HL-60 (cell line): ENCODE data around the gene FOXP4.

ENCODE experiments used
- DNase-seq, 2 experiments: peaks; one replicate each; pipeline ENCODE4 v3.0.0-alpha.2; 2010 to 2020; ENCODE audit warnings: low read depth in 1 of 2, low spot score in 1 of 2
- H3K27ac ChIP-seq: fragments of 250-450 bp; sonication (Bioruptor Pico); replicated peaks from 2 replicates; pipeline ENCODE4 v1.5.1; 2020; ENCODE audit warnings: mild to moderate bottlenecking, moderate library complexity
- H3K27me3 ChIP-seq: fragments of 250-450 bp; sonication (Bioruptor Pico); 2 replicates; pipeline ENCODE4 v1.5.1; 2021; ENCODE audit warnings: mild to moderate bottlenecking, moderate library complexity; ENCODE audit not compliant: insufficient read depth, poor library complexity, severe bottlenecking
- H3K4me3 ChIP-seq: replicated peaks from 2 replicates; pipeline ENCODE4 v1.5.1; 2011; ENCODE audit warnings: mild to moderate bottlenecking, control low read depth, low read length; ENCODE audit not compliant: insufficient read depth
- GABPA ChIP-seq: IDR thresholded peaks from 2 replicates; pipeline ENCODE4 v1.6.1; 2012; ENCODE audit warnings: low read depth
- POLR2AphosphoS5 ChIP-seq: IDR thresholded peaks from 2 replicates; pipeline ENCODE4 v1.6.1; 2012; ENCODE audit warnings: low read depth
- SPI1 ChIP-seq: IDR thresholded peaks from 2 replicates; pipeline ENCODE4 v1.6.1; 2012; ENCODE audit warnings: low read depth, mild to moderate bottlenecking, borderline replicate concordance
- TF ChIP-seq, protein P1 (sequence below): IDR thresholded peaks from 2 replicates; pipeline ENCODE4 v1.6.1; 2012; ENCODE audit warnings: low read depth; ENCODE audit not compliant: insufficient replicate concordance
- TF ChIP-seq, protein P2 (sequence below): IDR thresholded peaks from one replicate; pipeline ENCODE4 v1.5.1; 2011; ENCODE audit warnings: low read length, control low read depth, inconsistent platforms; ENCODE audit not compliant: insufficient read depth

The FOXP4 gene

DNA sequence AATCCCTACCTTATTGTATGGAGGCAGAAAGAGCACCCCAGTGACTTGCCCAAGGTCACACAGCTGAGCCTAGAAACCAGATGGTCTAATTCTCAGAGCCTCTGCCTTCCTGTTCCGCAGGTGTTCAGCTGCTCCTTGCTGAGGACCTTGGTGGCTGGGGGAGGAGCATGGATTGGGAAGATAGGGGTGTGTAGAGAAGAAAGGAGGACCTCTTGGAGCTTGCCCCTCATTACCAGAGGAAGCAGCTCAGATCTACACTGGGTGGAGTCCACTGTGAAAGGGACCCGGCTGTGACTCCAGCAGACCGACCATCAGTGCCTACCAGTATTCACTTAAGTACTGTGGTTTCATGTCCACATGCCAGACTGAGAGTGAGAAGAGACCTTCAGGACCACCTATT lies 15.2 kb downstream of the FOXP4 start:
- TF ChIP-seq, protein P1, sequence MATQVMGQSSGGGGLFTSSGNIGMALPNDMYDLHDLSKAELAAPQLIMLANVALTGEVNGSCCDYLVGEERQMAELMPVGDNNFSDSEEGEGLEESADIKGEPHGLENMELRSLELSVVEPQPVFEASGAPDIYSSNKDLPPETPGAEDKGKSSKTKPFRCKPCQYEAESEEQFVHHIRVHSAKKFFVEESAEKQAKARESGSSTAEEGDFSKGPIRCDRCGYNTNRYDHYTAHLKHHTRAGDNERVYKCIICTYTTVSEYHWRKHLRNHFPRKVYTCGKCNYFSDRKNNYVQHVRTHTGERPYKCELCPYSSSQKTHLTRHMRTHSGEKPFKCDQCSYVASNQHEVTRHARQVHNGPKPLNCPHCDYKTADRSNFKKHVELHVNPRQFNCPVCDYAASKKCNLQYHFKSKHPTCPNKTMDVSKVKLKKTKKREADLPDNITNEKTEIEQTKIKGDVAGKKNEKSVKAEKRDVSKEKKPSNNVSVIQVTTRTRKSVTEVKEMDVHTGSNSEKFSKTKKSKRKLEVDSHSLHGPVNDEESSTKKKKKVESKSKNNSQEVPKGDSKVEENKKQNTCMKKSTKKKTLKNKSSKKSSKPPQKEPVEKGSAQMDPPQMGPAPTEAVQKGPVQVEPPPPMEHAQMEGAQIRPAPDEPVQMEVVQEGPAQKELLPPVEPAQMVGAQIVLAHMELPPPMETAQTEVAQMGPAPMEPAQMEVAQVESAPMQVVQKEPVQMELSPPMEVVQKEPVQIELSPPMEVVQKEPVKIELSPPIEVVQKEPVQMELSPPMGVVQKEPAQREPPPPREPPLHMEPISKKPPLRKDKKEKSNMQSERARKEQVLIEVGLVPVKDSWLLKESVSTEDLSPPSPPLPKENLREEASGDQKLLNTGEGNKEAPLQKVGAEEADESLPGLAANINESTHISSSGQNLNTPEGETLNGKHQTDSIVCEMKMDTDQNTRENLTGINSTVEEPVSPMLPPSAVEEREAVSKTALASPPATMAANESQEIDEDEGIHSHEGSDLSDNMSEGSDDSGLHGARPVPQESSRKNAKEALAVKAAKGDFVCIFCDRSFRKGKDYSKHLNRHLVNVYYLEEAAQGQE: no peak
- TF ChIP-seq, protein P2, sequence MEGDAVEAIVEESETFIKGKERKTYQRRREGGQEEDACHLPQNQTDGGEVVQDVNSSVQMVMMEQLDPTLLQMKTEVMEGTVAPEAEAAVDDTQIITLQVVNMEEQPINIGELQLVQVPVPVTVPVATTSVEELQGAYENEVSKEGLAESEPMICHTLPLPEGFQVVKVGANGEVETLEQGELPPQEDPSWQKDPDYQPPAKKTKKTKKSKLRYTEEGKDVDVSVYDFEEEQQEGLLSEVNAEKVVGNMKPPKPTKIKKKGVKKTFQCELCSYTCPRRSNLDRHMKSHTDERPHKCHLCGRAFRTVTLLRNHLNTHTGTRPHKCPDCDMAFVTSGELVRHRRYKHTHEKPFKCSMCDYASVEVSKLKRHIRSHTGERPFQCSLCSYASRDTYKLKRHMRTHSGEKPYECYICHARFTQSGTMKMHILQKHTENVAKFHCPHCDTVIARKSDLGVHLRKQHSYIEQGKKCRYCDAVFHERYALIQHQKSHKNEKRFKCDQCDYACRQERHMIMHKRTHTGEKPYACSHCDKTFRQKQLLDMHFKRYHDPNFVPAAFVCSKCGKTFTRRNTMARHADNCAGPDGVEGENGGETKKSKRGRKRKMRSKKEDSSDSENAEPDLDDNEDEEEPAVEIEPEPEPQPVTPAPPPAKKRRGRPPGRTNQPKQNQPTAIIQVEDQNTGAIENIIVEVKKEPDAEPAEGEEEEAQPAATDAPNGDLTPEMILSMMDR: no peak
- no peak for TF ChIP-seq SPI1
- TF ChIP-seq GABPA: no peak
- no peak for TF ChIP-seq POLR2AphosphoS5
- Histone ChIP-seq H3K27me3 (no peaks in the 10 kb centered on the region), H3K4me3 (no peak overlapping the region), H3K27ac (peak overlapping the region; percentile 66)
- DNase-seq: no peak

DNA sequence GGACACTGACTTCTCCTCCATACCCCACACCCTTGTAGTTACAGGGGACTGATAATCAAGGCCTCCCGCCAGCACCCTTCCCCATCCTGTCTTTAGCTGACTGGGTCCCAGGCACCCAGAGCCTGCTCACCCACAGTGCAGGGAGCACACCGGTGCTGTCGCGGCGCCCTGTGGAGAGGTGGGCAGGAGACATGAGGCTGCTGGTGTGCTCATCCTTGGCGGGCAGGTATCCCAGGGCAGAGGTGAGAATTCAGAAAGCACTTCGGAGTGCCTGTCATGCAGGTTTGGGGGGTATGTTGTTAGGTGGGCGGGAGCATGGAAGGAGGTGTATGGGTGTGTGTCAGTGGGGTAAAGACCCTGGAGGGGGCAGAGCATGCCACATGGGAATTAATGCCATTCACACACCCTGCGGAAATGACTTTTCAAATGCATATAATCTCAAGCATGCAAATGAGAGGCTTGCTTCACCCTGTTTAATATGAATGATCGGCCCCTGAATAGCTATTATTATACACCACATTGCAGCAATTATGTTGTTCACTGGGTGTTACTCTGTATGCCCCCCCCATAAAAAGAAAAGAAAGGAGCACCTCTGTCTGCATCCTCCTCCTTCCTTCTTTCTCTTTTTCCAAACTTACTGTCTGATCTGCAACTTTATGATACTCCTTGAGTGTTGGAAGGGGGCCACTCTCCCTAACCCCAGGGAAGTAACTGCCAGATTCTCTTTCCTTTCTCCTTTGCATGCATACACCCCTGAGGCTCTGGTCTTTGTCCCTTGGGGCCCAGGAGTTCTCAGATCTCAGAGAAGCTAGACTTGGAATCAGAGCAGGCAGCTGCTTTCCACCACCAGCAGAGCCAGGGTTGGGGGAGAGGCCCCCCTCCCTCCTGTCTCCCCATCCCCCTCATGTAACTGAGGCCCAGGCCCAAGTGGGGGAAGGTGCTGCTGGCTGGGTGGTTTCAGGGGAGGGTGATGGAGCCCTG lies 16.0 kb downstream of the FOXP4 start:
- no peak for DNase-seq
- TF ChIP-seq, protein P2: no peak
- no peak for TF ChIP-seq POLR2AphosphoS5
- TF ChIP-seq, protein P1: no peak
- no peak for TF ChIP-seq SPI1
- Histone ChIP-seq H3K4me3 (no peak overlapping the region), H3K27me3 (no peaks in the 10 kb centered on the region), H3K27ac (no peak overlapping the region)

DNA sequence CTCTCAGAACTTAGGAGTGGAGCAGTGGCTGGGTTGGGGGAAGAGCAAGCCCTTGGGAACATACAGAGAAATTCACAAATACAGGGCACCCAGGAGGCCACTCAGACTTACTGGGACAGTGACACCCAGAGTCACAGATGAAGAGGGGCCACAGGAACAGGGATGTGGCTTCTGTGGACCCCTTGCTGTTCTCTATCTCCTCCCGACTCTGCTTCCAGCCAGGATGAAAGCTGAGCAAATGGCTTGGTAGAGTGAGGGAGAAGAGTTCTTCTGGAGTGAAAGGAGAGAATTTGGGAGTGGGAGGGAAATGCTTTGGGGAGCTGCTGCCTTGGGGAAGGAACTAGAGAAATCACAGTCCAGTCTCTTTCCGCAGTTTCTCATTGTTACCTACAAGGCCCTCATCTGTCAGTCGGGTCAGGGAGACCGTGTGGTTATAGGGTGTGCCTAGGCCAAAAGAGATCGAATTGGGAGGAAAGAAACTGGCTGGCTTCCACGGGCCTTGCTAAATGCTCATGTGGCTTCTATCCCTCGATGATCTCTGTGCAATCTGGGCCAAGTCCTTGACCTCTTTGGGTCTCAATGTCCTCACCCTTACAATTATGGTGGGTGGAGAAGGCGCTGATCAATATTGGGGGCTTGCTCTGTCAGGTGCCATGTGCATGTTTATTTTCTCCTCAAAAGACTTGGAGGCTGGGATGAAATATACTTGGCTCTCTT lies 17.0 kb downstream of the FOXP4 start:
- DNase-seq: no peak
- TF ChIP-seq GABPA (no peak), SPI1 (no peak)
- Histone ChIP-seq H3K27me3 (no peaks in the 10 kb centered on the region), H3K4me3 (no peak overlapping the region), H3K27ac (no peak overlapping the region)

DNA sequence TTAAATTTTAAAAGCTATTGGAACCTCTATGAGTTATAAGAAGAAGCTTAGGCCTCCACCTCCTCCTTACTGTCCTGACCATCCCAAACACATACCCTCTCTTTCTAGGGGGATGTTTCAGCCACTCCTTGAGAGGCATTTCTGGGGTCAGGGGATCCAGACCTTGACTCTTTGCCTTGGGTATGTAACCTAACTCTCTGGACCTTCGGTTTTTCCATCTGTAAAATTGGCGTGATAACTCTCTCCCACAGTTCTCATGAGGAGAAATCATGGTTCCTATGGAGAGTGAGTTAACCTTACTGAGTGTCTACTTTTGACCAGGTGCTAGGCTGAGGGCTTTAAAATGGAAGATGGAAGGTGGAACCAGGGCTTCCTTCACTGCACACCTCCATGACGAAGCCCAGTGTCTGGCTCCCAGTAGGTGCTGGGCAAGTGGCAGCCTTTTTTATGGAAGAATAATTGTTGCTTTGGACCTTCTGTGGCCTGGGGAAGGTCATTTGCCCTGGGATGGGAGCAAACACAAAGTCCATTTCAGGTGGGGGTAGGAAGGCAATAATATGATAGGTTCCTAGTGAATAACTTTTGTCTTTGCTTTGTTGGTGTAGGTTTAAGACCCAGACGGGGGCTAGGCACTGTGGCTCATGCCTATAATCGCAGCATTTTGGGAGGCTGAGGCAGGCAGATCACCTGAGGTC lies 18.4 kb downstream of the FOXP4 start:
- TF ChIP-seq, protein P1: no peak
- no peak for TF ChIP-seq SPI1
- no peak for TF ChIP-seq POLR2AphosphoS5
- TF ChIP-seq, protein P2: no peak
- TF ChIP-seq GABPA: no peak
- Histone ChIP-seq H3K27me3 (no peaks in the 10 kb centered on the region), H3K27ac (no peak overlapping the region), H3K4me3 (no peak overlapping the region)
- no peak for DNase-seq
